Pancreas (tissue), 10 donors: ENCODE data around the gene CCDC180. TPM values are rescaled to one million over a fixed set of nuclear protein-coding genes. Genes with fewer than 3 reads are reported as not detected.
A peak's percentile ranks its signal among the peaks of the same experiment; 100 is the strongest.

ENCODE experiments used
- ATAC-seq, 4 donors: fragments of 200-7000 bp; cut with Tn5 transposase; one replicate each; pipeline versions ENCODE4 v1.8.0 to v1.9.1; 2020; ENCODE audit warnings: mild to moderate bottlenecking in 4 of 4, moderate library complexity in 4 of 4
- DNase-seq, 6 donors: peaks; one replicate each; pipeline ENCODE4 v3.0.0-alpha.2; 2020
- FAIRE-seq: peaks from 2 replicates; lab custom pipeline; 2012; peaks lifted over from hg19 to GRCh38; lab: Jason Lieb, UNC
- H3K27ac ChIP-seq, 4 donors: fragments of 200-600 bp; sonication (generic); 1 replicate in 3 of 4; 2 replicates in 1 of 4; pipeline versions ENCODE4 v1.5.0 to v1.8.0; 2020
- H3K27me3 ChIP-seq, 4 donors: fragments of 200-600 bp; one replicate each; pipeline ENCODE4 v1.8.0; 2021
- H3K36me3 ChIP-seq, 3 donors: fragments of 200-600 bp; sonication (generic) in 1 of 3; one replicate each; pipeline versions ENCODE4 v1.5.0 to v1.8.0; 2020 to 2021
- H3K4me1 ChIP-seq, 3 donors: fragments of 200-600 bp; one replicate each; pipeline ENCODE4 v1.8.0; 2021
- H3K4me3 ChIP-seq, 4 donors: fragments of 200-600 bp; sonication (generic) in 2 of 4; one replicate each; pipeline versions ENCODE4 v1.5.0 to v1.8.0; 2020 to 2021
- H3K9me3 ChIP-seq, 4 donors: fragments of 200-600 bp; one replicate each; pipeline ENCODE4 v1.8.0; 2021
- CTCF ChIP-seq, 4 donors: fragments of 200-600 bp; sonication (generic) in 3 of 4; IDR thresholded peaks; one replicate each; pipeline versions ENCODE4 v1.5.0 to v1.8.0; 2021; ENCODE audit warnings: antibody characterized with exemption in 4 of 4
- WGBS, 2 donors: extraction: QIAGEN DNeasy Blood & Tissue Kit; methylation state at CpG; one replicate each; pipeline ENCODE4 v1.1.7; 2013; 5-methylcytosine and 5-hydroxymethylcytosine counted together
- intact Hi-C, 3 donors: fragments of 100-400 bp; cut with DNase I; formaldehyde crosslinking; loops; one replicate each; pipeline versions ENCODE4 v1.11.1 to v1.14.2; 2022
- polyA plus RNA-seq, 2 donors: library from polyadenylated mRNA; stranded (reverse); fragments of 200-250 nt; gene quantifications; one replicate each; pipeline ENCODE4 v1.2.3, GENCODE V29; 2013
- total RNA-seq, 6 donors: library from RNA; stranded (reverse); fragmentation: NEBNext Ultra II Directional in 4 of 6; extraction: Animal tissue kit (Norgen Biotek cat#: 25700) in 4 of 6; gene quantifications; one replicate each; pipeline versions ENCODE4 v1.2.1 to v1.2.4, GENCODE V29; 2021 to 2023
- donor health status: healthy with polysubstance abuse.
- donor health status: DM: no; HTN: no; CAD: no; lungs with moderate emphysema.
- donor health status: DM: no; HTN: no; CAD: no.
- donor health status: control.
- donor health status: control.
- donor health status: Bipolar disorder and iron deficiency.
- donor health status: DM: yes; HTN: yes; CAD: no.
- donor health status: DM: no; HTN: no; CAD: no.
- donor health status: DM: no; HTN: no; CAD: no.
- donor health status: DM: yes; HTN: yes; CAD: no.

Gene CCDC180
- total and polyA plus RNA-seq, 8 donors = 2.0 to 7.2 (median 3.7) TPM

- H3K4me3 ChIP-seq = no peak overlapping the region
- no peak for FAIRE-seq
- H3K27ac ChIP-seq = no peak overlapping the region
- peak in 2 of 4 donors; percentile 19 to 38 for ATAC-seq
- H3K4me1 ChIP-seq = no peaks in the 10 kb centered on the region
- 72 to 75% methylated on average over 6 of the region's 6 CpGs for WGBS, 2 donors
- H3K36me3 ChIP-seq = peaks cover 0 to 38% (median 10%) of the 10 kb centered on the region in 3 donors
- H3K27me3 ChIP-seq = no peaks in the 10 kb centered on the region
- TF ChIP-seq CTCF (IDR thresholded peaks at IDR 0.05) = no peak
- H3K9me3 ChIP-seq = no peaks in the 10 kb centered on the region
- DNase-seq = no peak
- intact Hi-C loops = no loop called here
Measured at GRCh38 chr9:97293207-97293721, 14.2 kb upstream of the CCDC180 start.

- Histone ChIP-seq H3K27ac (no peak overlapping the region), H3K27me3 (no peaks in the 10 kb centered on the region), H3K9me3 (no peaks in the 10 kb centered on the region), H3K36me3 (peaks cover 0 to 32% (median 4%) of the 10 kb centered on the region in 3 donors), H3K4me3 (no peak overlapping the region), H3K4me1 (no peaks in the 10 kb centered on the region)
- DNase-seq = no peak
- WGBS, 2 donors = 91 to 97% methylated on average over 6 of the region's 6 CpGs
- ATAC-seq = no peak
- no peak for FAIRE-seq
- TF ChIP-seq CTCF (IDR thresholded peaks at IDR 0.05) = no peak
- intact Hi-C loops = no loop called here
Measured at GRCh38 chr9:97293818-97294217, 13.6 kb upstream of the CCDC180 start.

- H3K9me3 ChIP-seq = no peaks in the 10 kb centered on the region
- FAIRE-seq = no peak
- 69 to 98% methylated on average over 2 of the region's 2 CpGs for WGBS, 2 donors
Measured at GRCh38 chr9:97297889-97298288, 9.6 kb upstream of the CCDC180 start.

GRCh38 chr9:97299809-97300414, 7.5 kb upstream of the CCDC180 start:
- Histone ChIP-seq H3K27me3 (no peaks in the 10 kb centered on the region), H3K36me3 (no peaks in the 10 kb centered on the region), H3K4me3 (no peak overlapping the region), H3K9me3 (no peaks in the 10 kb centered on the region), H3K27ac (no peak overlapping the region), H3K4me1 (no peaks in the 10 kb centered on the region)
- ATAC-seq (no peak), DNase-seq (no peak), FAIRE-seq (no peak)
- no peak for TF ChIP-seq CTCF (IDR thresholded peaks at IDR 0.05)
- intact Hi-C loops = no loop called here
- 80 to 83% methylated on average over 2 of the region's 2 CpGs for WGBS, 2 donors

More at GRCh38 chr9:97297889-97298288, 9.6 kb upstream of the CCDC180 start:
- no peak overlapping the region for H3K4me3 ChIP-seq
- H3K27ac ChIP-seq = no peak overlapping the region
- peaks cover 0 to 10% (median 0%) of the 10 kb centered on the region in 3 donors for H3K36me3 ChIP-seq
- H3K4me1 ChIP-seq = no peaks in the 10 kb centered on the region
- H3K27me3 ChIP-seq = no peaks in the 10 kb centered on the region
- ATAC-seq (no peak), DNase-seq (no peak)
- intact Hi-C loops = no loop called here
- TF ChIP-seq CTCF (IDR thresholded peaks at IDR 0.05) = no peak

- Histone ChIP-seq H3K27ac (no peak overlapping the region), H3K36me3 (no peaks in the 10 kb centered on the region), H3K27me3 (no peaks in the 10 kb centered on the region), H3K4me1 (no peaks in the 10 kb centered on the region), H3K9me3 (no peaks in the 10 kb centered on the region), H3K4me3 (no peak overlapping the region)
- 100% methylated on average over 1 of the region's 1 CpG for WGBS, 2 donors
- DNase-seq = no peak
- FAIRE-seq = no peak
- no peak for ATAC-seq
- TF ChIP-seq CTCF (IDR thresholded peaks at IDR 0.05) = no peak
- intact Hi-C loops = no loop called here
Measured at GRCh38 chr9:97300586-97300985, 6.9 kb upstream of the CCDC180 start.
